ENCODE data around the gene WNT5B.

DNA sequence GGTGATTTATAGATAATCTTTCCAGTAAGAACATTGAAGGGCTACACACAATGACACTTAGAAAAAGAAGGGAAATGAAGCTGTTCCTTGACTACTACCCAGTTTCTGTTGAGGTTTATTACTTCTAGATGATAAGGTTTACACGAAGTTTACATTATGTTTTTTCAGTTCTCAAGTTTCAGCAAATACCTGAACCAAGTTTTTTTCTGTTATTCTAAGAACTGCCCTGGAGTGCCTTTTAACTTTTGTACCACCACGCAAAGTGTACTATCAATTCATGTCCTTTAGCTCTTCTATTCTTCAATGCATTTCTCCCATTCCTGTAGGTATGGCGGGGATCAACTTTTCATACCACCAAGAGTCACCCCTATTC is 40.5 kb upstream of the WNT5B start:
- TF ChIP-seq, protein P1, sequence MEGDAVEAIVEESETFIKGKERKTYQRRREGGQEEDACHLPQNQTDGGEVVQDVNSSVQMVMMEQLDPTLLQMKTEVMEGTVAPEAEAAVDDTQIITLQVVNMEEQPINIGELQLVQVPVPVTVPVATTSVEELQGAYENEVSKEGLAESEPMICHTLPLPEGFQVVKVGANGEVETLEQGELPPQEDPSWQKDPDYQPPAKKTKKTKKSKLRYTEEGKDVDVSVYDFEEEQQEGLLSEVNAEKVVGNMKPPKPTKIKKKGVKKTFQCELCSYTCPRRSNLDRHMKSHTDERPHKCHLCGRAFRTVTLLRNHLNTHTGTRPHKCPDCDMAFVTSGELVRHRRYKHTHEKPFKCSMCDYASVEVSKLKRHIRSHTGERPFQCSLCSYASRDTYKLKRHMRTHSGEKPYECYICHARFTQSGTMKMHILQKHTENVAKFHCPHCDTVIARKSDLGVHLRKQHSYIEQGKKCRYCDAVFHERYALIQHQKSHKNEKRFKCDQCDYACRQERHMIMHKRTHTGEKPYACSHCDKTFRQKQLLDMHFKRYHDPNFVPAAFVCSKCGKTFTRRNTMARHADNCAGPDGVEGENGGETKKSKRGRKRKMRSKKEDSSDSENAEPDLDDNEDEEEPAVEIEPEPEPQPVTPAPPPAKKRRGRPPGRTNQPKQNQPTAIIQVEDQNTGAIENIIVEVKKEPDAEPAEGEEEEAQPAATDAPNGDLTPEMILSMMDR (IDR thresholded peaks at IDR 0.05; ENCODE audit: insufficient read depth, low read length, poor library complexity, severe bottlenecking): no peak
- no peak for TF ChIP-seq EZH2phosphoT487 (conservative IDR thresholded peaks at IDR 0.05; ENCODE audit: low read length)
